HG03571 (cell line): Measurements from ENCODE around the gene NNAT.

Experiments used
- ATAC-seq: cut with Tn5 transposase; IDR thresholded peaks from one replicate; pipeline ENCODE4 v1.9.1; 2021; ENCODE audit not compliant: unreplicated experiment

Gene NNAT

GRCh38 chr20:37501940-37502339 lies 19.1 kb upstream of the NNAT start:
- ATAC-seq = no peak

- ATAC-seq = no peak
These were observed 18.4 kb upstream of the NNAT start for GRCh38 chr20:37502654-37503053.

- no peak for ATAC-seq
These were observed 17.7 kb upstream of the NNAT start for GRCh38 chr20:37503256-37503927.

GRCh38 chr20:37504404-37505096 lies 16.5 kb upstream of the NNAT start:
- no peak for ATAC-seq

- no peak for ATAC-seq
These were observed 15.5 kb upstream of the NNAT start for GRCh38 chr20:37505263-37506151.

- no peak for ATAC-seq
These were observed 14.8 kb upstream of the NNAT start for GRCh38 chr20:37506152-37506725.

- ATAC-seq = no peak
These were observed 10.8 kb upstream of the NNAT start for GRCh38 chr20:37510226-37510625.

GRCh38 chr20:37511610-37512275 lies 9.3 kb upstream of the NNAT start:
- no peak for ATAC-seq

GRCh38 chr20:37513779-37514359 lies 7.2 kb upstream of the NNAT start:
- ATAC-seq = no peak

- no peak for ATAC-seq
These were observed 5.2 kb upstream of the NNAT start for GRCh38 chr20:37515876-37516275.

- no peak for ATAC-seq
These were observed 4.0 kb upstream of the NNAT start for GRCh38 chr20:37516811-37517750.

GRCh38 chr20:37518059-37518458 lies 3.0 kb upstream of the NNAT start:
- no peak for ATAC-seq

GRCh38 chr20:37518606-37519507 lies 2.2 kb upstream of the NNAT start:
- no peak for ATAC-seq

GRCh38 chr20:37519508-37520418 lies 1.3 kb upstream of the NNAT start:
- ATAC-seq = no peak

- no peak for ATAC-seq
These were observed 563 bp upstream of the NNAT start for GRCh38 chr20:37520419-37520955.

GRCh38 chr20:37522260-37523011 lies 1.4 kb downstream of the NNAT start:
- no peak for ATAC-seq
